ENCODE results near the gene TJP2.

- TF ChIP-seq CTCF (IDR thresholded peaks at IDR 0.05) (no peak), POLR2A (IDR thresholded peaks at IDR 0.05) (no peak)
Measured at GRCh38 chr9:69279084-69279731, 105.1 kb downstream of the TJP2 start.
